ENCODE results near the gene MAGEC3. TPM values are rescaled to one million over a fixed set of nuclear protein-coding genes. Genes with fewer than 3 reads are reported as not detected.
"Not testable (repeated sequence)": the region's sequence is repeated elsewhere in the genome, so short reads cannot be mapped to it uniquely, and the experiment has no call there.

MAGEC3 gene
- total RNA-seq (2014; rRNA removed; shearing (Covaris generic)): not detected in 2 replicates

GRCh38 chrX:141838016-141838415 is at the start of gene MAGEC3:
Gene MAGEC3 (plus strand): TSS chrX:141838316. CDS start chrX:141838316, 0 bp downstream.
- no peak for DNase-seq (ENCODE audit: low spot score)

- no peak for DNase-seq (ENCODE audit: low spot score)
Measured at GRCh38 chrX:141791856-141792255, 46.3 kb upstream of the MAGEC3 start.

GRCh38 chrX:141811438-141811837 is 26.7 kb upstream of the MAGEC3 start:
- DNase-seq (ENCODE audit: low spot score): no peak

- no peak for DNase-seq (ENCODE audit: low spot score)
Measured at GRCh38 chrX:141814213-141814857, 23.8 kb upstream of the MAGEC3 start.

- DNase-seq (ENCODE audit: low spot score): no peak
Measured at GRCh38 chrX:141815904-141816303, 22.2 kb upstream of the MAGEC3 start.

GRCh38 chrX:141832247-141832646 is 5.9 kb upstream of the MAGEC3 start:
- no peak for DNase-seq (ENCODE audit: low spot score)

GRCh38 chrX:141839856-141840255 is 1.7 kb downstream of the MAGEC3 start:
- DNase-seq (ENCODE audit: low spot score): no peak

GRCh38 chrX:141857479-141857878 is 19.4 kb downstream of the MAGEC3 start:
- DNase-seq (ENCODE audit: low spot score): no peak

GRCh38 chrX:141879616-141880015 is 41.5 kb downstream of the MAGEC3 start:
- DNase-seq (ENCODE audit: low spot score): peak; percentile 8

- not testable (repeated sequence) for DNase-seq (ENCODE audit: low spot score)
Measured at GRCh38 chrX:141888811-141889210, 50.7 kb downstream of the MAGEC3 start.

GRCh38 chrX:141894733-141895132 is 56.6 kb downstream of the MAGEC3 start:
- no peak for DNase-seq (ENCODE audit: low spot score)

- DNase-seq (ENCODE audit: low spot score): no peak
Measured at GRCh38 chrX:141897690-141898089, 59.6 kb downstream of the MAGEC3 start.

- DNase-seq (ENCODE audit: low spot score): no peak
Measured at GRCh38 chrX:141902366-141902765, 64.2 kb downstream of the MAGEC3 start.

GRCh38 chrX:141903400-141904155 is 65.5 kb downstream of the MAGEC3 start, which contains the start of gene MAGEC1:
Gene MAGEC1 (plus strand): TSS chrX:141903894. CDS start chrX:141905073, 1,179 bp downstream.
- no peak for DNase-seq (ENCODE audit: low spot score)

GRCh38 chrX:141904262-141904661 is 66.1 kb downstream of the MAGEC3 start:
- DNase-seq (ENCODE audit: low spot score): no peak

- no peak for DNase-seq (ENCODE audit: low spot score)
Measured at GRCh38 chrX:141917801-141918200, 79.7 kb downstream of the MAGEC3 start.

GRCh38 chrX:141924293-141924692 is 86.2 kb downstream of the MAGEC3 start:
- no peak for DNase-seq (ENCODE audit: low spot score)

GRCh38 chrX:141928432-141928831 is 90.3 kb downstream of the MAGEC3 start:
- DNase-seq (ENCODE audit: low spot score): no peak

- no peak for DNase-seq (ENCODE audit: low spot score)
Measured at GRCh38 chrX:141934059-141934641, 96.0 kb downstream of the MAGEC3 start.

- no peak for DNase-seq (ENCODE audit: low spot score)
Measured at GRCh38 chrX:141935645-141936044, 97.5 kb downstream of the MAGEC3 start.

GRCh38 chrX:141936080-141936479 is 98.0 kb downstream of the MAGEC3 start:
- peak; percentile 10 for DNase-seq (ENCODE audit: low spot score)

GRCh38 chrX:141941234-141941633 is 103.1 kb downstream of the MAGEC3 start:
- DNase-seq (ENCODE audit: low spot score): no peak

- no peak for DNase-seq (ENCODE audit: low spot score)
Measured at GRCh38 chrX:141945426-141945825, 107.3 kb downstream of the MAGEC3 start.

All from HT-29 (cell line).